GM19099 (cell line): ENCODE data around the gene GPR68.

Source experiments
- POLR2A ChIP-seq: IDR thresholded peaks from 3 replicates; pipeline ENCODE4 v1.6.1; 2011; ENCODE audit warnings: low read depth; ENCODE audit not compliant: insufficient read length; ENCODE audit errors: extremely low read depth

The GPR68 gene

DNA sequence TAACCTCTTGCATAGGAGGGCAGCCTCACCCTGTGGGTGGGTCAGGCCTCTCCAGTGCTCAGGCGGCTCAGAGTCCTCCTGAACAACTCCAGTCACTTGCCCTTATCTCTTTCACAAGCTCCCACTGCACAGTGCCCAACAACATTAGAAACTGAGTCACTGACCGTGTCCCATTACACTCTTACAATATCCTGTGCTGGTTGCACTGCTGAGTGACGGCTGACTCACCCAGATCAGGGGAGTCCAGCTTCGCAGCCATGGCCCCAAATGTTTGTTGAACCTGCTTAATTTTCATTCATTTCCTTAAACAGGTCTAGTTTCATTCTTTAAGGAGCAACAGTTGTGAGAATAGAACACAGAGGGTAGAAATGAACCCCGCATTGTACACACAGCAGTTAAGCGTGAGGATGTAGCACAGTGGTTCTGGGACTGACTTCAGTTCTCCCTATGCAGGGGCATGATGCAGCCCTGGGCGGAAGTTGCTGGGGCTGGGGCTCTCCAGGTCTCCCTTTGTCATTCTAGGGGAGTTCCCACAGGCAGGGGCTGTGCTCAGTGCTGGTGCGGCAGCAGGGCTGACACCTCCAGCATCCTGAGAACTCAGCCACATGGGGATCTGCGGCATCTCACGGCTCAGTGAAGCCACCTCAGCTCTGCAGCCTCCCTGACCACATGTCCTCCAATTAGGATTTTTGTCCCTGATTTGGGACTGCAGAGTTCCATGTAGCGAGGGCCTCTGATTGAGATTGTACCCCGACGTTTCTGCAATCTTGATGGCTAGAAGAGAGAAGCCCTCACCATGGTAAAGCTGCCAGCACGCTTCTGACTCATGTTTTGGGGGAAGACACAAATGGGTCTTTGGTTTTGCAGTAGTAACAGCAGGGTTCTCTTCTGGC, 16.1 kb downstream of the GPR68 start:
- TF ChIP-seq POLR2A, result peak; percentile 47

- TF ChIP-seq POLR2A, result no peak
Observed at GRCh38 chr14:91227183-91227628, 17.3 kb downstream of the GPR68 start.

GRCh38 chr14:91225025-91225424, 19.5 kb downstream of the GPR68 start:
- TF ChIP-seq POLR2A, result no peak

DNA sequence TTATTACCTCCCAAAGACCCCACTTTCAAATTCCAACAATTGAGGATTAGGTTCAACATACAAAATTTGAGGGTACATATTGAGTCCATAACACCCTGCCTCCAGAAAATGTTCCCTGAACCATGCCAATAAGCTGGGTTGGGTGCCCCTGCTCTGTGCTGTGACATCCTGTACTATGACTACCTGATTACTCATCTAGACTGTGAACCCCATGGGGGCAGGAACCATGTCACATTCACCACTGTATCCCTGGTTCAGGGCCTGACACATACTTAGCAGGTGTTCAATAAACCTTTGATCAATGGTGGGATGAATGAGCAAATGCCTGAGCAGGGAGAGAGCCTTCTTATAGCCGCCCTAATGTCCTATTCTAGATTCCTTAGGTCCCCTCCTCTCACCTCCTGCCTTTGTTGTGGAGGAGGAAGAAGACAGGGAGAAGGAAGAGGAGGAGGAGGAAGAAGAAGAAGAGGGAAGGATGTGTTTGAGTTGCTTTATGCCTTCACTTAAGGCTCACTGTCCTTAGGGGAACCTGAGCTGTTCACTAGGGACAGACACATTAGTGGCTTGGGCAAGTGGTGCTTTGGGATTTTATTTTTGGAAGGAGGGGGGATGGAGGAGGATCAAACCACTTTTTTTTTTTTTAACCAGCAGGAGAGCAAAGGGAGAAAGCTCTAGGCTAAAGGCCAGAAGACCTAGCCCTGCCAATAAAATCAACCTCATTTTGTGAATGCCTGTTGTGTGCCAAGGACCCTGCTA, 21.3 kb downstream of the GPR68 start:
- no peak for TF ChIP-seq POLR2A

DNA sequence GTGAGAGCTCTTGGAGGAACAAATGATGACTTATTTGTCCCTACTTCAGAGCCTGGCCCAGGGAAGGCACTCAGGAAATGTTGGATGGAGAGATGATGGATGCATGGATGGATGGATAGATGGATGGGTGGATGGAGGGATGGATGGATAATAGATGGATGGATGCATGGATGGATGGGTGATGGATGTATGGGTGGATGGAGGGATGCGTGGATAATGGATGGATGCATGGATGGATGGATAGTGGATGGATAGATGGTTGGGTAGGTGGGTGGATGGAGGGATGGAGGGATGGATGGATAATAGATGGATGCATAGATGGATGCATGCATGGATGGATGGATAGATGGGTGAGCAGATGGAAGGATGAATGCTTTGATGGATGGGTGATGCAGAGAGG, 23.2 kb downstream of the GPR68 start:
- TF ChIP-seq POLR2A, result no peak

DNA sequence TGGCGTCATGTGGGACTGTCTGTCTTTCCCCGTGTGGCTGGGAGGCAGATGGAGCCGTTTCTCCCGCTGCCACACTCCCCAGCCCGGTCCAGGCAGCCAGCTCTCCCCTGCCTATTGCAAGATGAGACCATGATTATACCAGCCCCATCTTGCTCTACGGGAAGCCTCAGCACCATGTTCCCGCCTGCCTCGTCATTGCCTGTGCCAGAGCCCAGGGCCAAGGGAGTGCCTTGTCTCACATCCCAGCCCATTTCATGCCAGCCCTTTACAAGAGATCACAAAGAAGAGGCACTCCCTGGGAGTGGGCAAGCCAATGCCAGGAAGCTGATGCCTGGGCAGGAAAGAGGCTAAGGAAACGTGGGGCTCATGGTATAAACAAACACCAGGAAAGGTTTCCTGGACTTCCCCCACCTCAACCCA, 23.9 kb downstream of the GPR68 start:
- no peak for TF ChIP-seq POLR2A

DNA sequence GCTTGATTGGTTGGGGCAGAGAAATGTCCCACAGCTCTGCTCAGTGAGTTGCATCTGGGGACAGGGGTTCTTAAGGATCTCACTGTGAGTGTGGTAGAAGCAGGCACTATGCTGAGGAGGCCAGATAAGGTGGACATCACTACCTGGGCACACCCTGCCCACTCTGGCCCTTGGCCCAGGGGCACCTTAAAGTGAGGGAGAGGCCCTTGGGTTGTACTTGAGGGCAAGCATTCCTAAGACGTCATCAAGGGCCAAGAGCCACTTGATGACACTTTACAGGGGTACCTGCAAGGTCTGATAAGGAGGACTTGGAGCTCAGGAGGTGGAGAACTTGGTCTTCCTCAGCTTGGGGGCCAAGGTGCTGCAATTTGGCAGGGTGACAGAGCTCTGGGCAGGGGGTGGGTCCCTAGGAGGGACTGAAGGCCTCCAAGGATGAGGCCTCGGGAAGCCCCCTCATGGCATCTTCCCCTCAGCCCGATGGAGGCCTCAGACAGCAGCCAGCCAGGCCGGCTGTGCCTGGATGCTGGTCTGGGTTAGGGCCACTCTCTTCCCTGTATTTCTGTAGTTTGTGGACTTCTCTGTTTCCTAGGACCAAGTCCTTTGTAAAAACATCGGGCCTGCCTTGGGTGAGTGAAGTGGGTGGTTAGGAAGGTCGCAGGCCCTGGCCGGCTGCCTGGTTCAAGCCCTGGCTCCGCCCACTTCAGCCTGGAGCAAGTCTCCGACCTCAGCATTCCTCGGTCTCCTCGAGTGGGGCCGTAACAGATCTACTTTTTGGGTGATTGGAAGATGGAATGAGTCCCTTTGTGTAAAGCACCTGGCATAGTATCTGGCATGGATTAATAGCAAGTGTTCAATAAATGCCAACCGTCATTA, 24.8 kb downstream of the GPR68 start:
- no peak for TF ChIP-seq POLR2A

DNA sequence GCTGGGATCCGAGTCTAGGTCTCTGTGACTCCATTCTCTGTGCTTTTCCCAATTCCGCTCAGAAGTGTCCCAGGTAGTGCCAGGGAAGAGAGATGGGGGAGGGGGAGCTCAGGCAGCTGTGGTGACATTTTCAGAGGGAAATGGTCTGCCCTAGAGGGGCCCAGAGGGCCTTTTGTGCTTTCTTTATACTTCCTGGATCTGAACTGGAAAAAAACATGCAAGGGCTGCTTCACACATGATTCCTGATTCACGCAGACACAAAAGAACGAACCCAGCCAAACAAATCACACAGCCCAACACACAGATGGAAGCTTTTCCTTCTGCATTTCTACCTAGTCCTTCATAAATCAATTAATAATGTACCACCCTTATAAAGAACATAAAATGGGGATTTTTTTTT, 26.5 kb downstream of the GPR68 start:
- TF ChIP-seq POLR2A, result no peak

DNA sequence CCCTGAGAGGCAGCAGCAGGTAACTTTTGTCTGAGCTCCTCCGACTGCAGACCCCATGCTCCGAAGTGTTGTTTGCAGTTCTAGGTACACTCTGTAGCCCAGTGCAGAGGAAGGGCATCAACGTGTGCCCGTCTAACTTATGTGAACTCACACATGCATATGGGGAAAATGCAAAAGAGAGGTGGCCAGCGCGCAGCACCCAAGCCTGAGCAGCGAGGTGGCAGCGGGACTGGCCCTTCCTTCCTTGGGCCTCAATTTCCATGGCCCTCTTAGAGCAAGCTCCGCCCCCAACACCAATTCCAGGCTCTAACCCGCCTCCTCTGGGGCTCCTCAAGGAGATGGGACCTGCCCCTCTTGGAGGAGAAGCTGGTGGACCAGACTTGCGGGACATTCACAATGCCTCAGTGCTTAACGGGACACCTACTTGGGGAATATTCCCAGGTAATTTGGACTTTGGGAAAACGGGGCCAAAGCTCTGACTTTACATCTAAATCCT, 27.7 kb downstream of the GPR68 start:
- TF ChIP-seq POLR2A, result no peak

DNA sequence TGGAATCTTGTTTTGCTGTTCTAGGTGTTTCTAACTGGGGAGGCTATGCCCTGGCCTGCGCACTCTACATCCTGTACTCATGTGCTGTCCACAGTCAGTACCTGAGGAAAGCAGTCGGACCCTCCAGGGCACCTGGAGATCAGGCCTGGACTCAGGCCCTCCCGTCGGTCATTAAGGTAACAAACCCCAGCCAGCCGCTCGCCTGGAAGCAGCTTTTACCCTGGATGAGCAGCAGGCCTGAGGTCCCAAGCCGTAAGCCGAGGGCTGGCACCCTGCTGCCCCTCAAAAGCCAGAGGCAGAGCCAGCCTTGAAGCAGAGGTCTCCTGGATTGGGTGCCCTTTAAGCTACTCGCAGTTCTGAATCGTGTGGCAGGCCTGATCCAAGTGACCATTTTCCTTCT, 29.1 kb downstream of the GPR68 start:
- TF ChIP-seq POLR2A, result no peak

GRCh38 chr14:91214306-91214705, 30.2 kb downstream of the GPR68 start:
- no peak for TF ChIP-seq POLR2A

- no peak for TF ChIP-seq POLR2A
Observed at GRCh38 chr14:91211017-91211416, 33.5 kb downstream of the GPR68 start.

DNA sequence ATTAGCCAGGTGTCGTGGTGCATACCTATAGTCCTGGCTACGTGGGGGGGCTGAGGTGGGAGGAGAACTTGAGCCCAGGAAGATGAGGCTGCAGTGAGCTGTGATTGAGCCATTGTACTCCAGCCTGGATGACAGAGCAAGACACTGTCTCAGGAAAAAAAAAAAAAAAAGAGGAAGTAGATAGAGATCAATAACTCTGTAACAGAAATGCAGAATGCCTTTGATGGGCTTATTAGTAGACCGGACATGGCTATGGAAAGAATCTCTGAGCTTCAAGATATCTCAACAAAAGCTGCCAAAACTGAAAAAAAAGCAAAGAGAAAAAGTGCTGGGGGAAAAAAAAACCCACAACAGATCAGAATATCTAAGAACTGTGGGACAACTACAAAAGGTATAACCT, 37.5 kb downstream of the GPR68 start:
- no peak for TF ChIP-seq POLR2A

- TF ChIP-seq POLR2A, result no peak
Observed at GRCh38 chr14:91205459-91205858, 39.0 kb downstream of the GPR68 start.

DNA sequence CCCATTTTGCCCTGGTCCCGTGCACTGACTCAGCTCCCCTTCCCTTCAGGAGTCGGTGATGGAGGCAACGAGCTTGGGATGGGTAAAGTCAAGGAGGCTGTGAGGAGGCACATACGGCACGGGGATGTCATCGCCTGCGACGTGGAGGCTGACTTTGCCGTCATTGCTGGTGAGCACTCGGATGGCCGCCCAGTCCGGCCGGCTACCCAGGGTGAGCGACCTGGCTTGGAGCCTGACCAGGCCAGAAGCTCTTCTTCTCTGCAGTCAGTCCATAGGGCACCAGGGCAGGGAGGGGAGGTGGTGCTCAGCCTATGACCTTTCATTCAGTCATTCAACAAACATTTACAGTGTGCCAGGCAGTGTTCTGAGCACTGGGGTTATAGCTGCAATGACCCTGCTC, 39.8 kb downstream of the GPR68 start:
- no peak for TF ChIP-seq POLR2A
